HepG2 (cell line): ENCODE measurements around the gene KRT38. TPM values are rescaled to one million over a fixed set of nuclear protein-coding genes. Genes with fewer than 3 reads are reported as not detected.

ENCODE experiments used
- ATAC-seq: fragments of 200-7000 bp; cut with Tn5 transposase; 3 replicates; pipeline ENCODE4 v1.9.1; 2020; ENCODE audit warnings: mild to moderate bottlenecking, moderate library complexity
- BruUV-seq: library from RNA; stranded (reverse); fragments of 400-500 nt; replicated peaks from 2 replicates; lab custom pipeline; 2021; lab: Mats Ljungman, UMichigan
- CTCF ChIA-PET: fragments of 300-600 bp; formaldehyde crosslinking; extraction: SDS; loops from one replicate; lab custom pipeline; 2021; ENCODE audit warnings: low total read pairs, inconsistent platforms, low intra/inter-chr PET ratio; lab: Yijun Ruan, JAX
- POLR2A ChIA-PET: fragments of 350-600 bp; sonication (Branson Sonifier 250); formaldehyde crosslinking; loops from one replicate; lab custom pipeline; 2020; ENCODE audit warnings: antibody characterized with exemption, inconsistent platforms; lab: Yijun Ruan, JAX
- DNase-seq: peaks from one replicate; pipeline ENCODE4 v3.0.0-alpha.2; 2015; ENCODE audit warnings: low spot score
- FAIRE-seq: peaks from 3 replicates; lab custom pipeline; 2011; peaks lifted over from hg19 to GRCh38; lab: Jason Lieb, UNC
- H2AFZ ChIP-seq: one replicate; pipeline ENCODE4 v1.6.1; 2011; ENCODE audit warnings: low read length, inconsistent platforms
- H3K27ac ChIP-seq: fragments of 300-600 bp; 3 replicates; pipeline ENCODE4 v1.8.0; 2011; ENCODE audit warnings: mixed run types, mild to moderate bottlenecking, mixed read lengths, low read length, inconsistent platforms; ENCODE audit not compliant: insufficient read depth; ENCODE audit errors: extremely low read length
- H3K27me3 ChIP-seq, 2 experiments: fragments of 200-600 bp in 1 of 2; 2 replicates in 1 of 2; 3 replicates in 1 of 2; pipeline versions ENCODE4 v1.6.0 to v1.8.0; 2011; ENCODE audit warnings: low read length in 2 of 2, mild to moderate bottlenecking in 2 of 2, moderate library complexity in 2 of 2, inconsistent platforms in 1 of 2; ENCODE audit not compliant: insufficient read depth in 2 of 2, control insufficient read depth in 1 of 2
- H3K36me3 ChIP-seq, 2 experiments: fragments of 200-600 bp in 1 of 2; replicated peaks in 1 of 2; 2 replicates in 1 of 2; 3 replicates in 1 of 2; pipeline versions ENCODE4 v1.5.1 to v1.8.0; 2011; ENCODE audit warnings: low read length in 2 of 2, inconsistent platforms in 1 of 2; ENCODE audit not compliant: insufficient read depth in 2 of 2, control insufficient read depth in 1 of 2
- H3K4me1 ChIP-seq: 2 replicates; pipeline ENCODE4 v1.5.1; 2012; ENCODE audit warnings: low read length, inconsistent platforms; ENCODE audit not compliant: insufficient read depth
- H3K4me2 ChIP-seq: 2 replicates; pipeline ENCODE4 v1.6.0; 2011; ENCODE audit warnings: low read depth, low read length, inconsistent platforms
- H3K4me3 ChIP-seq, 3 experiments: fragments of 200-600 bp in 1 of 3; sonication (generic), shearing (Covaris generic) in 1 of 3; replicated peaks in 1 of 3; 2 replicates each; pipeline ENCODE4 v1.5.1; 2011 to 2016; ENCODE audit warnings: low read length in 3 of 3, inconsistent platforms in 2 of 3, low read depth in 2 of 3, mild to moderate bottlenecking in 2 of 3, control low read depth in 1 of 3, mixed read lengths in 1 of 3; ENCODE audit not compliant: insufficient read depth in 1 of 3
- H3K79me2 ChIP-seq: one replicate; pipeline ENCODE4 v1.6.1; 2011; ENCODE audit warnings: low read length, inconsistent platforms; ENCODE audit not compliant: insufficient read depth
- H3K9ac ChIP-seq: 2 replicates; pipeline ENCODE4 v1.6.0; 2011; ENCODE audit warnings: mild to moderate bottlenecking, low read depth, low read length, inconsistent platforms; ENCODE audit not compliant: insufficient read depth
- H3K9me3 ChIP-seq: 2 replicates; pipeline ENCODE4 v1.5.1; 2012; ENCODE audit warnings: mild to moderate bottlenecking, low read length
- H4K20me1 ChIP-seq: 2 replicates; pipeline ENCODE4 v1.6.0; 2011; ENCODE audit warnings: inconsistent platforms, mild to moderate bottlenecking, low read length, moderate library complexity; ENCODE audit not compliant: insufficient read depth
- ADNP ChIP-seq: sonication (generic); formaldehyde crosslinking; IDR thresholded peaks from 2 replicates; pipeline ENCODE4 v1.4.0; 2020; ENCODE audit warnings: missing genetic modification reagents
- BRD4 ChIP-seq: sonication (generic); formaldehyde crosslinking; IDR thresholded peaks from 2 replicates; pipeline ENCODE4 v1.4.0; 2020; ENCODE audit warnings: missing genetic modification reagents
- DPF2 ChIP-seq: sonication (generic); formaldehyde crosslinking; IDR thresholded peaks from 2 replicates; pipeline ENCODE4 v1.4.0; 2020; ENCODE audit warnings: mild to moderate bottlenecking, low read depth, missing genetic modification reagents, borderline replicate concordance
- FOSL2 ChIP-seq: sonication (generic); formaldehyde crosslinking; IDR thresholded peaks from 2 replicates; pipeline ENCODE4 v1.4.0; 2020; ENCODE audit warnings: missing genetic modification reagents
- PHF20 ChIP-seq: sonication (generic); formaldehyde crosslinking; IDR thresholded peaks from 2 replicates; pipeline ENCODE4 v1.5.0; 2020; ENCODE audit warnings: mild to moderate bottlenecking, missing genetic modification reagents
- SMAD3 ChIP-seq: sonication (generic); formaldehyde crosslinking; IDR thresholded peaks from 2 replicates; pipeline ENCODE4 v1.4.0; 2020; ENCODE audit warnings: missing genetic modification reagents
- ZNF17 ChIP-seq: sonication (generic); formaldehyde crosslinking; IDR thresholded peaks from 2 replicates; pipeline ENCODE4 v1.5.0; 2020; ENCODE audit warnings: mild to moderate bottlenecking, missing genetic modification reagents
- ZNF317 ChIP-seq: sonication (generic); formaldehyde crosslinking; IDR thresholded peaks from 2 replicates; pipeline ENCODE4 v1.5.0; 2020; ENCODE audit warnings: mild to moderate bottlenecking, missing genetic modification reagents
- ZNF547 ChIP-seq: sonication (generic); formaldehyde crosslinking; IDR thresholded peaks from 2 replicates; pipeline ENCODE4 v1.5.1; 2020; ENCODE audit warnings: mild to moderate bottlenecking, missing genetic modification reagents
- ZNF567 ChIP-seq: sonication (generic); formaldehyde crosslinking; IDR thresholded peaks from 2 replicates; pipeline ENCODE4 v1.8.1; 2023; ENCODE audit warnings: mild to moderate bottlenecking, missing genetic modification reagents, borderline replicate concordance
- ZNF678 ChIP-seq: sonication (generic); formaldehyde crosslinking; IDR thresholded peaks from 2 replicates; pipeline ENCODE4 v1.4.0; 2020; ENCODE audit warnings: mild to moderate bottlenecking, missing genetic modification reagents
- ZNF7 ChIP-seq: IDR thresholded peaks from 2 replicates; pipeline ENCODE4 v1.6.1; 2016; ENCODE audit warnings: missing biosample characterization, missing genetic modification reagents
- ZSCAN9 ChIP-seq: IDR thresholded peaks from 2 replicates; pipeline ENCODE4 v1.6.1; 2016; ENCODE audit warnings: borderline replicate concordance
- WGBS: methylation state at CpG from one replicate; pipeline ENCODE4 v1.1.6; 2017; ENCODE audit warnings: low lambda C conversion rate; 5-methylcytosine and 5-hydroxymethylcytosine counted together
- in situ Hi-C: cut with HindIII; loops from 2 replicates; pipeline ENCODE4 v1.10.0; 2017; ENCODE audit warnings: low pct_unique_long_range_greater_than_20kb; ENCODE audit not compliant: extremely low pct_ligation_motif_present
- intact Hi-C: fragments of 100-400 bp; cut with micrococcal nuclease; formaldehyde crosslinking; loops from one replicate; pipeline ENCODE4 v1.10.0; 2022; ENCODE audit not compliant: unreplicated experiment
- polyA plus RNA-seq, 8 experiments: library from polyadenylated mRNA; depleted of rRNA in 3 of 8; stranded (reverse) in 7 of 8; unstranded in 1 of 8; fragments of >200 nt; fragmentation: Illumina TruSeq in 4 of 8; extraction: Trizol in 4 of 8; gene quantifications; 2 replicates each; pipeline versions ENCODE4 v1.2.1 to v1.2.3, GENCODE V29; 2011 to 2016; ENCODE audit warnings: low read depth in 4 of 8, missing spikeins in 1 of 8, mixed read lengths in 1 of 8; ENCODE audit not compliant: insufficient read depth in 1 of 8
- total RNA-seq, 5 experiments: library from RNA; depleted of rRNA; stranded (reverse); fragments of >200 nt; fragmentation: Illumina TruSeq; extraction: Trizol; gene quantifications; 2 replicates each; pipeline ENCODE4 v1.2.3, GENCODE V29; 2016; ENCODE audit warnings: low read depth in 1 of 5
- TF ChIP-seq, protein P1 (sequence below), 2 experiments: IDR thresholded peaks; 2 replicates each; pipeline ENCODE4 v1.6.1; 2011 to 2012; ENCODE audit warnings: low read length in 2 of 2, borderline replicate concordance in 1 of 2, low read depth in 1 of 2, mild to moderate bottlenecking in 1 of 2, moderate library complexity in 1 of 2
- TF ChIP-seq, protein P2 (sequence below): sonication (generic); formaldehyde crosslinking; IDR thresholded peaks from 2 replicates; pipeline ENCODE4 v1.4.0; 2020; ENCODE audit warnings: missing genetic modification reagents
- TF ChIP-seq, protein P3 (sequence below): sonication (generic); formaldehyde crosslinking; IDR thresholded peaks from 2 replicates; pipeline ENCODE4 v1.5.0; 2020; ENCODE audit warnings: missing genetic modification reagents

KRT38 gene
- total and polyA plus RNA-seq, 2 of the 13 experiments (the other 11 are each of a cell fraction or from before 2014, with no cell fraction given), result not detected

DNA sequence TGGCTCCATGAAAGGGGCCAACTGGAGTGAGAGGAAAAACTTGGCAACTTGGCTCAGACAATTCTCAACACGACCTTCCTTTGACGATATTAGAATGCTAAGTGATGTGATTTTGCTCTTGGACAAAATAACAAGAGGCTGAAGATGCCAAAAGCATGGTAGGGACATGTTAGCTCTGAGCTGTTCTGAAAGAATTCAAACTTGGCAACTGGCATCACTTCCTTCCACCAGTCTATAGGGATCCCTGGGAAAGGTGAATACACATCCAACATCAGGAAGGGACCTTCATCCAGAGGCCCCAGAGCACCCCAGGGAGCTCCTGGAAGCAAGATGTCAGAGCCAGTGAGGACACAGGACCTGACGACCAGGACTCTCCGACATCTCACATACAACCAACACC lies 20.6 kb downstream of the KRT38 start (continued):
- TF ChIP-seq, protein P1, sequence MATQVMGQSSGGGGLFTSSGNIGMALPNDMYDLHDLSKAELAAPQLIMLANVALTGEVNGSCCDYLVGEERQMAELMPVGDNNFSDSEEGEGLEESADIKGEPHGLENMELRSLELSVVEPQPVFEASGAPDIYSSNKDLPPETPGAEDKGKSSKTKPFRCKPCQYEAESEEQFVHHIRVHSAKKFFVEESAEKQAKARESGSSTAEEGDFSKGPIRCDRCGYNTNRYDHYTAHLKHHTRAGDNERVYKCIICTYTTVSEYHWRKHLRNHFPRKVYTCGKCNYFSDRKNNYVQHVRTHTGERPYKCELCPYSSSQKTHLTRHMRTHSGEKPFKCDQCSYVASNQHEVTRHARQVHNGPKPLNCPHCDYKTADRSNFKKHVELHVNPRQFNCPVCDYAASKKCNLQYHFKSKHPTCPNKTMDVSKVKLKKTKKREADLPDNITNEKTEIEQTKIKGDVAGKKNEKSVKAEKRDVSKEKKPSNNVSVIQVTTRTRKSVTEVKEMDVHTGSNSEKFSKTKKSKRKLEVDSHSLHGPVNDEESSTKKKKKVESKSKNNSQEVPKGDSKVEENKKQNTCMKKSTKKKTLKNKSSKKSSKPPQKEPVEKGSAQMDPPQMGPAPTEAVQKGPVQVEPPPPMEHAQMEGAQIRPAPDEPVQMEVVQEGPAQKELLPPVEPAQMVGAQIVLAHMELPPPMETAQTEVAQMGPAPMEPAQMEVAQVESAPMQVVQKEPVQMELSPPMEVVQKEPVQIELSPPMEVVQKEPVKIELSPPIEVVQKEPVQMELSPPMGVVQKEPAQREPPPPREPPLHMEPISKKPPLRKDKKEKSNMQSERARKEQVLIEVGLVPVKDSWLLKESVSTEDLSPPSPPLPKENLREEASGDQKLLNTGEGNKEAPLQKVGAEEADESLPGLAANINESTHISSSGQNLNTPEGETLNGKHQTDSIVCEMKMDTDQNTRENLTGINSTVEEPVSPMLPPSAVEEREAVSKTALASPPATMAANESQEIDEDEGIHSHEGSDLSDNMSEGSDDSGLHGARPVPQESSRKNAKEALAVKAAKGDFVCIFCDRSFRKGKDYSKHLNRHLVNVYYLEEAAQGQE (IDR thresholded peaks at IDR 0.05; ENCODE audit: borderline replicate concordance in 1 of 2, low read depth in 1 of 2, low read length in 2 of 2), result no peak
- TF ChIP-seq ZNF17, result no peak
- TF ChIP-seq PHF20 (CRISPR knock-in tag), result no peak
- no peak for TF ChIP-seq ADNP (CRISPR knock-in tag)

DNA sequence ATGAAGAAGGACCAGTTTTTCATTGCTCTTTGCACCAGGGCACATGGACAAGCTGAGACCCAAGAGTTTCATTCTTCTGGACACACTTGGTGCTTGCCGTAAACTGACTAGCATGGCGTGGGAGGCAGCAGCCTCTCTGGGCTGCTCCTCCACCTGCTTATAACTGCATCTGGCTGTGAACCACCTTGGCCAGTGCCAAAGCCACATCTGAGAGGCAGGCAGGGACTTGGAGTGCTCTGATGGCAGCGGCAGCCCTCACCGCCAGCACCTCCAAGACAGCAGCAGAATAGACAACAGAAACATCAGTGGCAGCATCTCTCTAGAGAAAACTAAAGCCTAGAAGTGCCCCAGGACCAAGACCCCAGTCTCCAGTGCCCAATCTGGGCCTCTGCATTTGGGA lies 21.1 kb downstream of the KRT38 start:
- no peaks in the 10 kb centered on the region for H4K20me1 ChIP-seq
- FAIRE-seq, result no peak
- H3K79me2 ChIP-seq, result no peaks in the 10 kb centered on the region
- H3K4me3 ChIP-seq, result no peak overlapping the region
- no TSS peak for BruUV-seq
- intact Hi-C loops (loop anchor here (5.0 to 10.0 kb wide), 2 partner anchors 115 to 248 kb away; no protein-coding TSS in a partner anchor), in situ Hi-C loops (no loop called here)
- H3K9me3 ChIP-seq, result no peaks in the 10 kb centered on the region
- no peaks in the 10 kb centered on the region for H3K36me3 ChIP-seq
- H3K4me2 ChIP-seq, result no peak overlapping the region
- DNase-seq, result no peak
- WGBS, result 69% methylated on average over 2 of the region's 4 CpGs
- H3K4me1 ChIP-seq, result peaks cover 46% of the 10 kb centered on the region
- H3K9ac ChIP-seq, result no peak overlapping the region
- H3K27me3 ChIP-seq, result no peaks in the 10 kb centered on the region
- H3K27ac ChIP-seq, result no peak overlapping the region
- CTCF ChIA-PET, result no interaction called here
- POLR2A ChIA-PET, result no interaction called here
- H2AFZ ChIP-seq, result no peak overlapping the region
- TF ChIP-seq ZNF678 (CRISPR knock-in tag) (no peak), ZNF7 (CRISPR knock-in tag) (no peak), DPF2 (CRISPR knock-in tag) (no peak), ZNF317 (CRISPR knock-in tag) (no peak), ZNF547 (no peak), ZSCAN9 (CRISPR knock-in tag) (no peak), SMAD3 (no peak), BRD4 (CRISPR knock-in tag) (no peak), FOSL2 (CRISPR knock-in tag) (no peak), ZNF567 (CRISPR knock-in tag) (no peak)
- TF ChIP-seq, protein P2, sequence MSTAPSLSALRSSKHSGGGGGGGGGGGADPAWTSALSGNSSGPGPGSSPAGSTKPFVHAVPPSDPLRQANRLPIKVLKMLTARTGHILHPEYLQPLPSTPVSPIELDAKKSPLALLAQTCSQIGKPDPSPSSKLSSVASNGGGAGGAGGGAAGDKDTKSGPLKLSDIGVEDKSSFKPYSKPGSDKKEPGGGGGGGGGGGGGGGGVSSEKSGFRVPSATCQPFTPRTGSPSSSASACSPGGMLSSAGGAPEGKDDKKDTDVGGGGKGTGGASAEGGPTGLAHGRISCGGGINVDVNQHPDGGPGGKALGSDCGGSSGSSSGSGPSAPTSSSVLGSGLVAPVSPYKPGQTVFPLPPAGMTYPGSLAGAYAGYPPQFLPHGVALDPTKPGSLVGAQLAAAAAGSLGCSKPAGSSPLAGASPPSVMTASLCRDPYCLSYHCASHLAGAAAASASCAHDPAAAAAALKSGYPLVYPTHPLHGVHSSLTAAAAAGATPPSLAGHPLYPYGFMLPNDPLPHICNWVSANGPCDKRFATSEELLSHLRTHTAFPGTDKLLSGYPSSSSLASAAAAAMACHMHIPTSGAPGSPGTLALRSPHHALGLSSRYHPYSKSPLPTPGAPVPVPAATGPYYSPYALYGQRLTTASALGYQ (CRISPR knock-in tag), result no peak
- TF ChIP-seq, protein P3, sequence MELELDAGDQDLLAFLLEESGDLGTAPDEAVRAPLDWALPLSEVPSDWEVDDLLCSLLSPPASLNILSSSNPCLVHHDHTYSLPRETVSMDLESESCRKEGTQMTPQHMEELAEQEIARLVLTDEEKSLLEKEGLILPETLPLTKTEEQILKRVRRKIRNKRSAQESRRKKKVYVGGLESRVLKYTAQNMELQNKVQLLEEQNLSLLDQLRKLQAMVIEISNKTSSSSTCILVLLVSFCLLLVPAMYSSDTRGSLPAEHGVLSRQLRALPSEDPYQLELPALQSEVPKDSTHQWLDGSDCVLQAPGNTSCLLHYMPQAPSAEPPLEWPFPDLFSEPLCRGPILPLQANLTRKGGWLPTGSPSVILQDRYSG (CRISPR knock-in tag), result no peak
- no peak for ATAC-seq
